ENCODE results near the gene SDHC.

SDHC gene, protein sequence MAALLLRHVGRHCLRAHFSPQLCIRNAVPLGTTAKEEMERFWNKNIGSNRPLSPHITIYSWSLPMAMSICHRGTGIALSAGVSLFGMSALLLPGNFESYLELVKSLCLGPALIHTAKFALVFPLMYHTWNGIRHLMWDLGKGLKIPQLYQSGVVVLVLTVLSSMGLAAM

DNA sequence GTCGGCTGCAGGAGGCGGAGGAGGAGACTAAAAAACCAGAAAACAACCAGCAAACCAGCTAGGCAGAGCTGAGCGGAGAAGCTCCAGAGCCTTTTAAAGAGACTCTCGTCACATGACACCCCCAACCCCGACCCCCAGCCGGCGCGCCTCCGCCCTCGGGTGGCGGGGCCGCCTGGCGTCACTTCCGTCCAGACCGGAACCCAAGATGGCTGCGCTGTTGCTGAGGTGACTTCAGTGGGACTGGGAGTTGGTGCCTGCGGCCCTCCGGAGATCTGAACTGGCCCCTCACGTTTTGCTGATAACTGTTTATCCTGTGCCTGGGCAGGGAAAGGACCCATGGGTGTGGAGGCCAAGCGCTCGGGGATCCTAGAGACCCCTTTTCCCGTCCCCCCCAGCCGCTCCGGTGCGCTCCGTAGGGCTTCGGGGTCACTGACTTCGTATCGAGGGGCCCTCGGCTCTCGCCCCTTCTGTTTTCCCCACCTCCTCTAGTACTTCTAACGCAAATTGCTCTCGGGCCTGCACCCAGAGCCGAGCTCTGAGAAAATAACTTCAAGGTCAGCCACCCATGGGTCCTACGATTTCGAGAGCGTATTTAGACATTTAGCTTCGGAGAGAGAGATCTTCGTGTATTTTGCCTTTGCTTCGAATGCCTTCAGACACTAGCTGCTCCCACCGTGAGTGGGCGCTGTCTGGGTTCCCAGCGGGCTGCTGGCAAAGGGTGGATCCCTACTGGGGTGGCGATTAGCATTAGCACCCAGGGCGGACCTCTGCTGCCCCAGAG, at the start of gene SDHC:
SDHC (plus strand) TSS at position 181 of the 781 bp plus-strand sequence; CDS start at position 206, 25 bp downstream.
- DNase-seq = peak; percentile 95

DNA sequence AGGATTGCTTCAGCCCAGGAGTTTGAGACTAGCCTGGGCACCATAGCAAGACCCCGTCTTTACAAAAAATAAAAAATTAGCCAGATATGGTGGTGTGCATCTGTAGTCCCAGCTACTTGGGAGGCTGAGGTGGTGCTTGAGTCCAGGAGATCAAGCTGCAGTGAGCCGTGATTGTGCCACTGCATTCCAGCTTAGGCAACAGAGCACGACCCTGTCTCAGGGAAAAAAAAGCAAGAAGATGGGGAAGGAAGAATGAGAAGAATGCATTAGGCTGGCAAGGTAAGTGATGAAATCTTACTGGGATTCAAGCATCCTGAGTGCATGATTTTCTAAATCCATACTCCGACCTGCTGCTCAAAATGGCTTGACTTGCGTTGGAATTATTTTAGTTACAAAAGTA, 48.9 kb upstream of the SDHC start:
- no peak for DNase-seq

DNA sequence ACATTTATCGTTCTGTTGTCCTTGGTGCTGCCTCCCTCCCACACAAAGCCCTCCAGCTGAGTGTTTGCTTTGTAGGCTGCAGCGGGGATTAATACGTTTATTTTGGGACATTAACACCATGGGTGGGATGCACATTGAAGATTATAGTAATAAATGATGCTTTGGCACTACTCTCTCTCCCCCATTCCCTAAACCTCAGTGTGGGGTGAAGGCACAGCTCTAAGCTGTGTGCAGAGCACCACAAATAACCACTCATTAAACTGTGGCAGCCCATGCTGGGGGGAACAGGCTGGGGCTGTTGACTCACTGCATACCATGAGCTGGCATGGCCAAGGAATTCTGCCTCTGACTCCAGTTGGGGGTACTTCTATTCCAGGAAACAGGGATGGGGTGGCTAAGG, 48.0 kb upstream of the SDHC start:
- DNase-seq = peak; percentile 70

DNA sequence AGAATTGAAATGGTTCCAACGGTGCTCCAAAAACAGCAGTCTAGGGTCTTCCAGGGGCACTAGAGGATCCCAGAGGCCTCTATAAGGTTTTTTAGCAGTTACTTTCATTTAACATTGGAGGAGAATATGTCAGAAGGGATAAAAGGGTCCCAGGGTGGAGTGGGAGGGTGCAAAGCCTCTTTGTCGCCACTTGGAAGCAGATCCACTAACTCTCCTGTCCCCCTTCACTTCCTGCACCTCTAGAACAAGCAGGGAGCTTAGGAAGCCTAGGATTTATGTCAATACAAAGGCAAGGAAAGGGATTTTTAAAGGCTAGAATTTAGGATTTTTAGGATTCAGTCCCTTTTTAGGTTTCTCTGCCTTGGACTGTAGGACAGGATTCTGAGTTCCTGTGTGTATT, 47.3 kb upstream of the SDHC start:
- no peak for DNase-seq

DNA sequence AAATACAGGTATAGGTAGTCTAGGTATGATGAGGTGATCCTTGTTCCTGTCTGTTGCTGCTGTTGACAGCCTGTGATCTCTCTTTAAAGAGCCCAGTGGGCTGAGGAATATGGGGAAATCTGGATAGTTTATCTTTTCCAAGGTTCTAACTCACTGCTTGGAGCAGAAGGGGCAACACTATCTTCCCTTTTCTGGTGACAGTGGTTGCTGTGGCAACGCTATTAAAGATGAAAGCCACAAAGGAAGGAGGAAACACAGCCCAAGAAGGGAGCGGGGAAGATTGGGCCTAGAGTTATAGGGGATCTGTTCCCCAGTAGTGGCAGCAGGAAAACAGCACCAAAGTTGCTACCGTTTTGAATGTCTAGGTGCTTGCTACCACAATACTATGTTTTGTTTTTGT, 46.9 kb upstream of the SDHC start:
- DNase-seq = no peak

DNA sequence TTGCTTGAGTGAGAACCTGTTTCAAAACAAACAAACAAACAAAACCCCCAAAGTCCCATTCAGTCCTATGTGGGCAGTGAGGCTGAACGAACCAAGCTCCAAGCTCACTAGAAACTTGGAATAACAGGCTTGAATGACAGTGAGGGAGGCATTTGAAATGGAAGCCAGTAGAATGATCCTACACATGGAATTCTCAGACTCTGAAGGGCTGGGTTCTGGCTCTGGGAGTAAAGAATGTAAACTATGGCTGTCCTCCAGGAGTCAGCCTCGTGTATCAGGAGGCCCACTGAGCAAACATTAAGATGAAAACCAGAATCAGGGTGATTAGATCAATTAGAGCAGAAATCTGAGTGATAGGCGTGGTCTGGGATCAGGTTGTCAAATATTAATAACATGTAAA, 40.8 kb upstream of the SDHC start:
- no peak for DNase-seq

DNA sequence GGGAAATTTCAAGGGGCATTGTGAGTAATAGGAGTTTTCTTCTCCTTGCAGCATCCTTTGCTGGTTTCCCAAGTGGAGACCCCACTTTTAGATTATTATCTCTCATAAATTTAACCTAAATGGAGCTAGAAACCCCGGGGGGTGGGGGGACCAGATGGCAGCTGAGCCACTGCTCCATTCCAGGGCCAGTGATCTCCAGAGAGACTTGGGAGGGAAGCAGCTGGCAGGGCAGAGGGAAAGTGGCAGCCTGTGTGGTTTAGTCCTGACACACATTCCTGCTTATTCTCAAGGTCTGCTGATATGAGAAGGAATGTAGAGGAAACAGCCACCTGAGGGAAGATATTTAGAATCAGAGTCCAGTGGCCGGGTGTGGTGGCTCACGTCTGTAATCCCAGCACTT, 39.3 kb upstream of the SDHC start:
- peak; percentile 51 for DNase-seq

DNA sequence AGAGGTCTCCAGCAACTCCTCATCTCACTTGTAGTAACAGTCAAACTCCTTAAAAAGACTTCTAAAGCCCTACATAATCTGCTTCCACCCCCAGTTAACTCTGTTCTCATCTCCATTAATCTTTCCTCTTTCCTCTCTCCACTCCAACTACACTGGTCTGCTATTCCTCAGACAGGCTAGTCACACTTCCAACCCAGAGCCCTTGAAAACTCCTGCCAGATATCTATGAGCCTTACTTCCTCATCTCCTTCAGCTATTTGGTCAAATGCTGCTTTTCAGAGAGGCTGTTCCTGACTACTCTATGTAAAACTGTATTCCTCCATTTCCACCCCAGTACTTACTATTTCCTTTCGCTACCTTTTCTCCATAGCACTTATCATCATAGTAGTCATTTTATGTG, 31.2 kb upstream of the SDHC start:
- DNase-seq = no peak

DNA sequence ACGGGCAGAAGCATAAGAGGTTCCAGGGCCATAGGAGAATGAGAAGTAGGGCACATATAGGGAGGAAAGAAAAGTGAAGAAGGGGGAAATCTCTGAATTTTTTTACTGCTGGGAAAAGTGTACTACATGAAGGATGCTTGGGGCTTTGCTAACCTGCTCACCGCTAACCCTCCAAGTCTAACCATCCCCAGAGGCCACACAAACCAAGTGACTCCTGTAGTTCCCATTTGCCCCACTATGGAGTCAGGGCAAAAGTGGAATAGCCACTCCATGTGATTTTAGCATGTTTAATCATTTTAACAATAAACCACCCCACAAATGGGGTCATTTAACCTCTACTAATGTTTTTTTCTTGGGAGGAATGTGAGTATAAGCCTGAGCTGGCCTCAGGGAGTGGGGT, 29.1 kb upstream of the SDHC start:
- DNase-seq = no peak

DNA sequence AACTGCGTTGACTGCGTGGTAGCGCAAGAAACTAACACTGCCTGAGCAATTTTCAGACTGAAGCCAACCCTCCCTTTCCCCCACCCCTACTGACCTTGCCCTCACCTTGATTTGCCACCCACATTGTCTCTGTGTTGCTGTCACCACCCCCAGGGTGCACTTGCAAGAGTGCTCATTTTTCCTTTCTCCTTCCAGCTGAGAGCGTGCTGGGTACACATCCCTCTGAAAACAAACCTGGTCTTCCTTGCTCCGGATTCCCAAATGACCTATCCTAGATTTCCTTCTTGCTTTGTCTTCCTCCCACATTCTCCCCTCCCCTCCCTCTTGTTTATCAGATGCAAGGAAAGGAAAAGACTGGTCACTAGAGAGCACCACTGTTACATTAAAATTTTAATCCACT, 28.7 kb upstream of the SDHC start:
- peak; percentile 66 for DNase-seq

DNA sequence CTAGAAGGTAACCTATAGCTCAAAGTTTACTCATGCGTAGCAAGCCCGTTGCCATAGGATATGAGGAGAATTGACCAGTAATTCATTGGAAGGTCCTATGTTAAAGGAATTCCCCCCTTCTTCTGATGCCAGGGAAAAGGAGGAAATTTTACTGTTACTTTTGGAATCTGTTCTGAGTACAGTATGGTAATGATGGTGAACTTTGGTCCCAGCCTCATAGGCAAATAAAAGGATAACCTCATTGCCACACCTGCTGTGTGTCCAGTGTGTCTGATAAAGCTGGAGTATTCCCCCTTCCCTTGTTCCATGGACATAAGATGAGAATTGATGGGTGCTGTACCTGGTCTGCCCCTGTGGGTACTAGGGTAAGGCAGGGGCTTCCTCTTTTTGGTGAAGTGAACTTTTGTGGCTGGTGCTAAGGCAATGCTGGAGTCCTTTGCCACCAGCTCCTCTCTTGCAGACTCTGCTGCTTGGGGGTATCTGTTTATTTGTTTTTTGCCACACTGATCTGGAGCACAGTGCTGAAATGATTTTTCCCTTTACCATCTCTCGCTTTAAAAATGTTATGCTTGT, 26.6 kb upstream of the SDHC start:
- DNase-seq = no peak

DNA sequence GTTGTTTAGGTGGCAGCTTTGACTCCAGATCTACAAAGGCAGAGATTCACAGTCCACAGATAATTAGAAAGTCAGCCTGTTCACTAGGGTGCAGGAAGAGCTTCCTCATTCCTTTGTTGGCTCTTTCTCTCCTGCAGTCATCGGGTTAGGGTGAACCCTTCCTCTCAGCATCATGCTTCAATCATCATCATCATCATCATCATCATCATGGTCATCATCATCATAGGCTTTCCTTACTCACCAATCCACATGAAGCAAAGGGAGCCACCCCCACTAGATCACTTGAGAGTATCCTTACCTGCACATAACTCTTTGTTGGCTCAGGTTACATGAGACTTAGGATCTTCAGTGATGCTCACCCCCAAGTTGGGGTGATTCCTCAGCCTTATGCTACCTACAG, 23.4 kb upstream of the SDHC start:
- DNase-seq = no peak

DNA sequence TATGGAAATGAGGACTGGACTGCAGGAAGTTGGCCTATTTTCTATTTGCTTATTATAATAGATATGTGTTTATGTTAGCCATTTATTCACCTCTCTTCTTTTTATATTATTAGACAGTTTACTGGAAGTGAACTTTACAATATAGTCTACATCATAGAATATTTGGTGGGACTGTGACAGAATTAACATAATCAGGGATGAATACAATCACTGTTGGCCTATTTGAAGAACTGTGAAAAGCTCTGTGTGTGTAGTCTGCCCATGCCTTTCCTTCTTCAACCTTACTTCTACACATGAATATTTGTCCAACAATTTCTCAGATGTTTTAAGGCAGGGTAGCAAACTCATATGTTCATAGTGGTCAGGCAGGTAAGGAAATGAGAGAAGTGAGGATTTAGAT, 16.8 kb upstream of the SDHC start:
- no peak for DNase-seq

DNA sequence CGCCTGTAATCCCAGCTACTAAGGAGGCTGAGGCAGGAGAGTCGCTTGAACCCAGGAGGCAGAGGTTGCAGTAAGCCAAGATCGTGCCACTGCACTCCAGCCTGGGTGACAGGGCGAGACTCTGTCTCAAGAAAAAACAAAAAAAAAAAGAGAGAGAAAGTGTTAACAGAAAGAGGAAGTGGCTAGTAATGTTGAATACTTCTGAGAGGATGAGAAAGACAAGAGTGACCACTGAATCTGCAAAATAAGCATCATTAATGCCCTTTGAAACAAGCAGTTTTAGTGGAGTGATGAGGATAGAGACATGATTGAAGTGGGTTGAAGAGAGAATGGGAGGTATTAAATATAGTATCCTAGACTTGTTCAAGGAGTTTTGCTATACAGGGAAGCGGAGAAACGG, 16.1 kb upstream of the SDHC start:
- no peak for DNase-seq

DNA sequence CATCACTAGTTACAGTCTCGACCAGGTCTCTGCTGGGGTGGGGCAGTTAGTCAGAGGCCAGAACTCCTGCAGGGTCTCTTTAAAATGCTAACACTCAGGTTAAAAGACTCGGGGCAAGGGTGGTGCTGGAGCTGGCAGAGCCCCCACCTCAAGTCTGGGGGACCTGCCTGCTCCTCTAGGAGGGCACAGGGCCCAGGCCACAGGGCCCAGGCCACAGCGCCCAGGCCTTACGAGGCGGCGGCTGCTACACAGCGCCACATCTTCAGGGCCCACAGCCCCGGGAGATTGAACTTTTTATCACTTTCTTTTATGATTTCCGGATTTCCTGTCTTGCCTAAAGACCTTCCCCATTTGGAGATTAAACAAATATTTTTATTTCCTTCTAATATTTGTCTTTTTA, 14.8 kb upstream of the SDHC start:
- no peak for DNase-seq

DNA sequence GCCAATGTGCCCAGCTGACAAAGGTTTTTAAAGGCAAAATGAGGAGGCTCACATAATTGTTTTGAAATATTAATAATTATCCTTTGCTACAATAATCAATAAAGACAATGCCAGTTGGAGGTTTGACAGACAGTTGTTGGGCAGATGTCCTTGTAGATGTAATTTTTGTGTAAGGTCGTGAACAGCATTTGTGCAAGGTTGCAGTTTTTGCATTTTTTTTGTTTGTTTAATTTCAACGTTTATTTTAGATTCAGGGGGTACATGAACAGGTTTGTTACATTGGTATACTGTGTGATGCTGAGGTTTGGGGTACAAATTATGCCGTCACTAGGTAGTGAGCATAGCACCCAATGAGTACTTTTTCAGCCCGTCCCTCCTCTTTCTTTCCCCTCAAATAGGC, 13.7 kb upstream of the SDHC start:
- no peak for DNase-seq

DNA sequence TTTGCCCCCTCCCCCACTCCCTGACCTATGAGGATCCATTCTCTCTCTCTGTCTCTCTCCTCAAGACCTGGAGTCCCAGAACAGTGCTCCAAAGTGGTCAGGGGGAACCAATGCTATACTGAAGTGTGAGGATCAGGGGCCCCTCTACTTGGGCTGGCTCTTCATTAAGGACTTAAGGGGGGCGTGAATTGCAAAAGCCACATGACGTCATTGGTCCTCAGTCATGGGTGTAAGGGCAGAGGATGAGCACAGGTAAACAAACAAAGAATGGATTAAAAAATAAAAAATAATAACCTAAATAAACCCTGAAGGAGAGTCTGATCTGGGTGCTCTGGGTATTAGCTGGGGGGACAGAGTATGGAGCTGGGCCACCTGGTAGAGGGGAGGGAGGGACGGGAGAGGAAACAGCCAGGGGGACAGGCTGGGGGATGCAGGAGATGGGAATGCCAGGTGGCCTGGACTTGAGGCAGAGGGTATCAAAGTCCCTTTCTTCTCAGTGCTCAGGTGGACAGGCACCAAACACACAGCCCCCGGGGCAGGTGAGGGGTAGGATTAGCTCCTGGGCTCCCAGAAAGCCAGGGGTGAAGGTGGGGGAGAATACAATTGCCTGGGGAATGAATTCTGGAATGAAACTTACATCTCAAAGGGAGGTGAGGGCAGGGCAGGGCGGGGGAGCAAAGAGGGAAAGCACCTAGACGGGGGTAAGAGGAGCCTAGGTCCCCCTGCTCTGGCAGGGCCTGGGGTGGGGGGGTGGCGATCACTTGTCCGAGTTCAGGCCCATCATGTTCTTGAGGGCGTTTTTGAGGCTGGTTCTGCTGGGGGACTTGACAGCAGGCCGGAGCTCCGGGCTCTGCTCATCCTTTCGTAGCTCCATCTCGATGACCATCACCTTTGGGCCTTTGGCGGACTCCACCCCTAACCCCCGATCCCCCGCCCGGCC, 9.0 kb upstream of the SDHC start:
- peak; percentile 39 for DNase-seq

DNA sequence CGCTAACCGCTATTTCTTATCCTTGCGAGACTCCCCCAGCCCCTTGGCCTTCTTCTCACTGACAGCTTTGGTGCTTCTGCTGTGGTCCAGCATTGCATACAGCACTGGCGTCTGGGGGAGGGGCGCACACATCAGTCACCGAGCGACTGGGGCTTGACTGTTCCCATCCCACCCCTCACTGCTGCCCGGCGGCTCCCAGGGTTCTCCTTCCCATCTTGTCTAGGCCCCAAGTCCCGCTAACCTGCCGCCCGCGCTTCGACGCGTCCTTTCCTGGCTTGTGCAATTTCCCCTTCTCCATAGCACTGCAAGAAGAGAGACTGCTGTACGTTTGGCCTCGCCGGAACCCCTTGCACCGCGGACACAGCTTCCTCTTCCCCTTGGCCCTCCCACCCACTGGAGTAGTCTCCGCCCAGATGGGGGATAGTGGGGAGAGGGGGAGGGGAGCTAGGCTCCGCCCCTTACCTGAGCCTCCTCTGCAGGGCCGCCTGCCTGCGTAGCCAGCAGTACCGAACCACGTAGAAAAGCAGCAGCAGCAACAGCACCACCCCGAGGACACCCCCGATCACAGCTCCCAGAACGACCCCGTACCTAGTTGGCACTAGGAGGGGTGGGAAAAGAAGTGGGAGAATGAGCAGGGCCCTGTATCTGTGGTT, 8.2 kb upstream of the SDHC start:
- DNase-seq = peak; percentile 93

DNA sequence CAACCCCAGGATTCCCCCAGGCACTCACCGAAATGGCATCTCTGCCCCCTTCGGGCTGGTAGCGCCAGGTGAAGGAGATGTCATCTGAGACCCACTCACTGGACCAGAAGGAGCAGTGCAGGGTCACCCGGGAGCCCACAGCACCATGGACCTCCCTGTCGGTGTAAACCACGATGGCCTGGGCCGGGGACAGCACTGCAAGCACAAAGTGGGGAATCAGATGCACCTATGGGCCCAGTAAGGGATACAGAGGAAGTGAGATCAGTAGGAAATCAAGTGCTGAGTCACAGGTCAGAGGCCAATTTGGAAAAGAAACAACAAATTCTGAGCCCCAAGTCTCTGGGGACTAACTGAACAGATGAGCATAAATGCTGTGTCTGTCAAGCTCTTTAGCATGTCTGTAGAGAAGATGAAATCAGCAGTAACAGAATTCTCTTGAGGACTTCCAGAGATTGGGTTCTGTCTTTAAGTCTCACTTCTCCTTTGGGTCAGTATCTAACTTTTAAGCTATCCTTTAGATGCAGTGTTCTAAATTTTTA, 6.9 kb upstream of the SDHC start:
- peak; percentile 76 for DNase-seq

DNA sequence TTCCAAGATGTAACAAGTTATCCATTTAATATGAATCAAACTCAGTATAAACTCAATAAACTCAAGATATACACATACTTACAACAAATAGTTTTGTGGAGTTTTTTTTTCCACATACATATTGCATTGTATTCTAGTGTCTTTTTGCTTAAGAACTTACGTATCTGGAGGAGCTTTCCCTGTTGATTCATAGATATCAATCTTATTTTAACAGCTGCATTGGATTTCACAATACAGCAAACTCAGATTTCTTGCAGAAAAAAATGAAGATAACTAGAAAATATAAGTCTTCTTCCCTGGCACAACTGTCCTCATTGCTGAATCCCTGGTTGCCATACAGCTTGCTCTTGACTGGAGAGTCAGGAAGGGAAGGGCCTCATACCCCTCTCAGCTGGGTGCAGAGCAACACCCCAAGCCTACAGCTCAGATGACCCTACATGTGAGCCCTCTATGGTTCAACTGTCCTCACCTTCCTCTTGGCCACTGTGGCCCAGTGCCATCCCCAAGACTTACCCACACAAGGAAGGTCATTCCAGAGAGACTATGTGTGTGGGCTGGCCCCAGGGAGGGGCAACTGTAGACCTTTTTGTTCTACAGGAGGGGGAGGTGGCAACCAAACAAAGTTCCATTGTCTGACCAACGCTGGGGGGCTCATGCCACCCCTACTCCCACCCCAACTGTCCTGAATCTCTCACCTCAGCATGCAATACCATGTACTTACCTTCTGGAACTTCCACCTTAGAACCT, 6.1 kb upstream of the SDHC start:
- DNase-seq = no peak

DNA sequence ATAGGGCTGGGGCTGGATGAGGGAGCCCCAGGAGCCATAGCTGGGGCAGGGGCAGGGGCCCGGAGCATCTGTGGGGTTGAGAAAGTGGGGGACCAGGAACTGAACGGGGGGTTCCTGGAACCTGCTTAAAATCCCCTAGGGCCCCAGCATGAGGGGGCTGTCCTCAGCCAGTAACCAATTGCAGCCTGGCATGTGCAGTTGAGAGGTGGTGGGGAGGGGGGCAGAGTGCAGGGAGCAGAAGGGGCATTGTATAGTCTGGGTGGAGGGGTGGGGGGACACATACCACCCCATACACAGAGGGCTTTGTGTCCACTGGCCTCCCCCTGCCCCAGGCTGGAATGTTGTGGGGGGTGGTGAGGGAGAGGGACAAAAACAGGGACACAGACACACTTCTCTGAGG, 4.3 kb upstream of the SDHC start, which contains the start of gene MPZ:
MPZ (minus strand) TSS at position 101 of the 400 bp plus-strand sequence; CDS start at position 38, 63 bp downstream.
- no peak for DNase-seq

Data from NCI-H69 (cell line).